Measurements from ENCODE around the gene SLC6A6.
"Not testable (repeated sequence)": the region's sequence is repeated elsewhere in the genome, so short reads cannot be mapped to it uniquely, and the experiment has no call there.

The SLC6A6 gene

DNA sequence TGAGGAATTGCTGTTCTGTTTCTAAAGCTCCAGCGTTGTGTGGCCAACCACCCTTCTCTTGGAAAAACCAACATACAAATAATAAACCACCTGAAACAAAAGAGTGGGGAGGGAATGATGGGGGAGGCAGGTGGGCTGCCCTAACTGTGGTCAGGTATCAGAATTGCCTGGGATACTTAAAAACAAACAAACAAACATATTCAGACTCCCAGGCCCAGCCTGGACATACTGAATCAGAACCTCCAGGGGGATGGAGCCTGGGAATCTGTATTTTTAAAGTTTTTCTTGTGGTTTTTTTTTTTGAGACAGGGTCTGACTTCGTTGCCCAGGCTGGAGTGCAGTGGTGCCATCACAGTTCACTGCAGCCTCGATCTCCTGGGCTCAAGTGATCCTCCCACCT, 4.4 kb downstream of the SLC6A6 start:
- Mint-ChIP-seq H3K27me3 (ENCODE audit: low read depth, poor library complexity) (peaks cover 5% of the 10 kb centered on the region), H3K9me3 (no peaks in the 10 kb centered on the region), H3K36me3 (ENCODE audit: low read depth) (peaks cover 29% of the 10 kb centered on the region), H3K27ac (no peak overlapping the region), H3K4me1 (peaks cover 57% of the 10 kb centered on the region), H3K4me3 (no peak overlapping the region)
- TF ChIP-seq CTCF (IDR thresholded peaks at IDR 0.05), result no peak
- DNase-seq, result no peak

DNA sequence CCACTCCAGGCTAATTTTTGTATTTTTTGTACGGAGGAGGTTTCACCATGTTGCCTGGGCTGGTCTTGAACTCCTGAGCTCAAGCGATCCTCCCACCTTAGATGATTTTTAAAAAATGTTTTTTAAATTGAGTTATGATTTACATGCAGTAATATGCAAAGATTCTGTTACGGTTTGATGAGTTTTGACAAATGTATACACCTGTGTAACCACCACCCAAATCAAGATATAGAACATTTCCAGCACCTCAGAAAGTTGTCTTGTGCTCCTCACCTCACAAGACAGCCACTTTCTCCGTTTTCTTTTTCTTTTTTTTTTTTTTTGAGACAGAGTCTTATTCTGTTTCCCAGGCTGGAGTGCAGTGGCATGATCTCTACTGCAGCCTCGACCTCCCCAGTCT, 4.8 kb downstream of the SLC6A6 start:
- Mint-ChIP-seq H3K27me3 (ENCODE audit: low read depth, poor library complexity) (peaks cover 2% of the 10 kb centered on the region), H3K4me1 (peaks cover 58% of the 10 kb centered on the region), H3K9me3 (no peaks in the 10 kb centered on the region), H3K4me3 (no peak overlapping the region), H3K27ac (no peak overlapping the region), H3K36me3 (ENCODE audit: low read depth) (peaks cover 29% of the 10 kb centered on the region)
- no peak for TF ChIP-seq CTCF (IDR thresholded peaks at IDR 0.05)
- no peak for DNase-seq

DNA sequence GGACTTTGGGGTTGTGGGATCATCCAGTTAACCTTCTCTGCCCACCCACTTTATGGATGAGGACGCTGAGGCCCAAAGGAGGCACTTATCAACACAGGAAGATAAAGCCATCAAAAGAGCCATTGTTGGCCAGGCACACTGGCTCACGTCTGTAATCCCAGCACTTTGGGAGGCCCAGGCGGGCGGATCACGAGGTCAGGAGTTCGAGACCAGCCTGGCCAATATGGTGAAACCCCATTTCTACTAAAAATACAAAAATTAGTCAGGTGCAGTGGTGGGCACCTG, 7.3 kb downstream of the SLC6A6 start:
- Mint-ChIP-seq H3K36me3 (ENCODE audit: low read depth) (peaks cover 30% of the 10 kb centered on the region), H3K4me1 (peaks cover 60% of the 10 kb centered on the region)
- not testable (repeated sequence) for H3K27ac Mint-ChIP-seq; H3K4me3 Mint-ChIP-seq; H3K9me3 Mint-ChIP-seq; H3K27me3 Mint-ChIP-seq (ENCODE audit: low read depth, poor library complexity); DNase-seq

DNA sequence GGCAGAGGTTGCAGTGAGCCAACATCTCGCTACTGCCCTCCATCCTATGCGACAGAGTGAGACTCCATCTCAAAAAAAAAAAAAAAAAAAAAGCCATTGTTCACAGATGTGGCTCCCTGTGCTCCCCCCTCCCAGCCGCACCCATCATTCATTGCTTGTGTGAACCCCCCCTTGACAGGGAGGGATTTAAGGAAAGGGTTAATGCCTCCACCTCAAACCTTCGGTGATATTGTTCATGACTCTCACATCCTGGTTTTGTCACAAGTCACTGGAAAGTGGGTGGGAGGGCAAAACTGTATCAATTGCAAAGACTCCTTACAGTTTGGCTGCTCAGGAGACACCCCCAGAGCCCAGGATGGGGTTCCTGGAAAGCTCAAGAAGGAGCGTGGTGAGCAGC, 7.7 kb downstream of the SLC6A6 start:
- no peak for TF ChIP-seq CTCF (IDR thresholded peaks at IDR 0.05)
- H3K27ac Mint-ChIP-seq, result no peak overlapping the region
- no peak overlapping the region for H3K4me3 Mint-ChIP-seq
- H3K27me3 Mint-ChIP-seq (ENCODE audit: low read depth, poor library complexity), result no peaks in the 10 kb centered on the region
- H3K9me3 Mint-ChIP-seq, result no peaks in the 10 kb centered on the region
- H3K4me1 Mint-ChIP-seq, result peaks cover 60% of the 10 kb centered on the region
- DNase-seq, result no peak
- H3K36me3 Mint-ChIP-seq (ENCODE audit: low read depth), result peaks cover 34% of the 10 kb centered on the region

- H3K4me1 Mint-ChIP-seq, result peaks cover 56% of the 10 kb centered on the region
- peaks cover 37% of the 10 kb centered on the region for H3K36me3 Mint-ChIP-seq (ENCODE audit: low read depth)
- no peak overlapping the region for H3K27ac Mint-ChIP-seq
- TF ChIP-seq CTCF (IDR thresholded peaks at IDR 0.05), result no peak
- H3K4me3 Mint-ChIP-seq, result no peak overlapping the region
- no peaks in the 10 kb centered on the region for H3K9me3 Mint-ChIP-seq
- H3K27me3 Mint-ChIP-seq (ENCODE audit: low read depth, poor library complexity), result no peaks in the 10 kb centered on the region
- DNase-seq, result no peak
Measured at GRCh38 chr3:14410503-14411165, 8.2 kb downstream of the SLC6A6 start.

GRCh38 chr3:14411166-14411526, 8.7 kb downstream of the SLC6A6 start:
- no peaks in the 10 kb centered on the region for H3K27me3 Mint-ChIP-seq (ENCODE audit: low read depth, poor library complexity)
- H3K36me3 Mint-ChIP-seq (ENCODE audit: low read depth), result peaks cover 42% of the 10 kb centered on the region
- no peak for TF ChIP-seq CTCF (IDR thresholded peaks at IDR 0.05)
- peaks cover 56% of the 10 kb centered on the region for H3K4me1 Mint-ChIP-seq
- DNase-seq, result no peak
- no peak overlapping the region for H3K27ac Mint-ChIP-seq
- H3K9me3 Mint-ChIP-seq, result no peaks in the 10 kb centered on the region
- no peak overlapping the region for H3K4me3 Mint-ChIP-seq
